CD14-positive monocyte (primary cell): ENCODE data around the gene TMEM119. TPM values are rescaled to one million over a fixed set of nuclear protein-coding genes. Genes with fewer than 3 reads are reported as not detected.

Experiments used
- DNase-seq, 3 donors: peaks; one replicate each; pipeline ENCODE4 v3.0.0-alpha.2; 2011 to 2022
- H2AFZ ChIP-seq: 2 replicates; pipeline ENCODE4 v1.6.0; 2012; ENCODE audit warnings: mild to moderate bottlenecking, low read depth, low read length, inconsistent platforms; ENCODE audit not compliant: insufficient read depth, poor library complexity, severe bottlenecking
- H3K27ac ChIP-seq, 2 donors: 1 replicate in 1 of 2; 2 replicates in 1 of 2; pipeline ENCODE4 v1.5.1; 2012 to 2013; ENCODE audit warnings: low read length in 2 of 2, control low read depth in 1 of 2, inconsistent platforms in 1 of 2, low read depth in 1 of 2, mild to moderate bottlenecking in 1 of 2
- H3K27me3 ChIP-seq, 2 donors: one replicate each; pipeline versions ENCODE4 v1.6.0 to v1.6.1; 2011 to 2013; ENCODE audit warnings: low read length in 2 of 2; ENCODE audit not compliant: control insufficient read depth in 2 of 2, insufficient read depth in 2 of 2
- H3K36me3 ChIP-seq, 2 donors: replicated peaks in 1 of 2; 1 replicate in 1 of 2; 2 replicates in 1 of 2; pipeline versions ENCODE4 v1.5.1 to v1.6.1; 2012 to 2013; ENCODE audit warnings: low read length in 2 of 2, control low read depth in 1 of 2, inconsistent platforms in 1 of 2, mild to moderate bottlenecking in 1 of 2; ENCODE audit not compliant: insufficient read depth in 2 of 2, control insufficient read depth in 1 of 2
- H3K4me1 ChIP-seq, 2 donors: 1 replicate in 1 of 2; 2 replicates in 1 of 2; pipeline versions ENCODE4 v1.5.1 to v1.6.1; 2012 to 2013; ENCODE audit warnings: low read length in 2 of 2, control low read depth in 1 of 2, inconsistent platforms in 1 of 2, mild to moderate bottlenecking in 1 of 2, moderate library complexity in 1 of 2; ENCODE audit not compliant: insufficient read depth in 2 of 2, control insufficient read depth in 1 of 2
- H3K4me2 ChIP-seq: replicated peaks from 2 replicates; pipeline ENCODE3; 2012; ENCODE audit warnings: low read length, moderate library complexity, mild to moderate bottlenecking; ENCODE audit not compliant: poor library complexity, severe bottlenecking; ENCODE audit errors: extremely low read depth
- H3K4me3 ChIP-seq, 3 experiments: fragments of 200-600 bp in 1 of 3; sonication (generic) in 1 of 3; replicated peaks in 1 of 3; 1 replicate in 2 of 3; 2 replicates in 1 of 3; pipeline ENCODE4 v1.5.1; 2011 to 2013; ENCODE audit warnings: low read length in 3 of 3, mild to moderate bottlenecking in 3 of 3, control low read depth in 2 of 3, low read depth in 2 of 3, inconsistent platforms in 1 of 3, moderate library complexity in 1 of 3
- H3K79me2 ChIP-seq: 2 replicates; pipeline ENCODE4 v1.6.0; 2012; ENCODE audit warnings: mild to moderate bottlenecking, control low read depth, inconsistent platforms, low read length, moderate library complexity; ENCODE audit not compliant: insufficient read depth
- H3K9ac ChIP-seq: 2 replicates; pipeline ENCODE4 v1.6.0; 2017; ENCODE audit warnings: low read length, mild to moderate bottlenecking; ENCODE audit not compliant: insufficient read depth, poor library complexity, severe bottlenecking
- H3K9me3 ChIP-seq, 2 donors: replicated peaks in 1 of 2; 1 replicate in 1 of 2; 2 replicates in 1 of 2; pipeline versions ENCODE4 v1.5.1 to v1.6.1; 2012 to 2013; ENCODE audit warnings: low read length in 2 of 2, control low read depth in 1 of 2; ENCODE audit not compliant: control insufficient read depth in 1 of 2, insufficient read depth in 1 of 2
- H4K20me1 ChIP-seq: 2 replicates; pipeline ENCODE4 v1.6.0; 2012; ENCODE audit warnings: mild to moderate bottlenecking, low read length, control low read depth, moderate library complexity; ENCODE audit not compliant: insufficient read depth
- H3K27ac Mint-ChIP-seq, 7 donors: one replicate each; pipeline ENCODE4 v1.8.0; 2020; ENCODE audit warnings: mild to moderate bottlenecking in 7 of 7, mixed read lengths in 7 of 7, moderate library complexity in 6 of 7, inconsistent platforms in 2 of 7
- H3K27me3 Mint-ChIP-seq, 3 donors: one replicate each; pipeline ENCODE4 v1.8.0; 2021 to 2022; ENCODE audit warnings: low read depth in 3 of 3, mild to moderate bottlenecking in 3 of 3, mixed read lengths in 3 of 3, moderate library complexity in 3 of 3, inconsistent platforms in 1 of 3
- H3K36me3 Mint-ChIP-seq, 2 donors: one replicate each; pipeline ENCODE4 v1.8.0; 2020; ENCODE audit warnings: mixed read lengths in 2 of 2, inconsistent platforms in 1 of 2, mild to moderate bottlenecking in 1 of 2
- H3K4me1 Mint-ChIP-seq: one replicate; pipeline ENCODE4 v1.8.0; 2020; ENCODE audit warnings: mild to moderate bottlenecking, mixed read lengths
- H3K4me3 Mint-ChIP-seq, 2 donors: one replicate each; pipeline ENCODE4 v1.8.0; 2020; ENCODE audit warnings: mild to moderate bottlenecking in 2 of 2, mixed read lengths in 2 of 2, moderate library complexity in 1 of 2
- H3K9me3 Mint-ChIP-seq, 7 donors: one replicate each; pipeline ENCODE4 v1.8.0; 2020 to 2022; ENCODE audit warnings: mixed read lengths in 7 of 7, mild to moderate bottlenecking in 6 of 7, moderate library complexity in 6 of 7, inconsistent platforms in 2 of 7
- CTCF ChIP-seq: fragments of 200-600 bp; IDR thresholded peaks from one replicate; pipeline ENCODE4 v1.8.0; 2022; ENCODE audit warnings: antibody characterized with exemption, mild to moderate bottlenecking
- WGBS: methylation state at CpG from one replicate; pipeline ENCODE4 v1.1.5; 2013; ENCODE audit warnings: missing lambda C conversion rate; ENCODE audit not compliant: insufficient coverage; 5-methylcytosine and 5-hydroxymethylcytosine counted together
- intact Hi-C, 2 donors: fragments of 100-400 bp; cut with micrococcal nuclease; formaldehyde crosslinking; loops; one replicate each; pipeline versions ENCODE4 v1.15.0 to v1.15.1; 2023
- polyA plus RNA-seq, 3 donors: library from polyadenylated mRNA; depleted of rRNA in 1 of 3; unstranded in 2 of 3; stranded (reverse) in 1 of 3; fragments of 300-500 nt in 2 of 3; fragments of >200 nt in 1 of 3; fragmentation: Illumina TruSeq in 2 of 3; gene quantifications; 1 replicate in 2 of 3; 2 replicates in 1 of 3; pipeline ENCODE4 v1.2.3, GENCODE V29; 2012 to 2021

TMEM119 gene
- polyA plus RNA-seq, 3 donors = 0.18 to 0.85 (median 0.56) TPM

- H3K9me3 ChIP-seq = no peaks in the 10 kb centered on the region
- H3K4me3 ChIP-seq = peak overlapping the region in 1 of 3 experiments; percentile 58
- WGBS = 94% methylated on average over 10 of the region's 11 CpGs
- peak overlapping the region; percentile 58 for H3K4me2 ChIP-seq
- H3K9ac ChIP-seq = no peak overlapping the region
- peaks cover 55 to 58% of the 10 kb centered on the region in 2 donors for H3K4me1 ChIP-seq
- H3K9me3 Mint-ChIP-seq = no peaks in the 10 kb centered on the region
- H3K36me3 Mint-ChIP-seq = peaks cover 7% of the 10 kb centered on the region in 2 donors
- H3K27me3 ChIP-seq = no peaks in the 10 kb centered on the region
- no peak for TF ChIP-seq CTCF
- H3K4me3 Mint-ChIP-seq = no peak overlapping the region
- no peak for DNase-seq
- H3K36me3 ChIP-seq = peaks cover 0 to 6% of the 10 kb centered on the region in 2 donors
- H4K20me1 ChIP-seq = peaks cover 4% of the 10 kb centered on the region
- peaks cover 0 to 2% (median 0%) of the 10 kb centered on the region in 3 donors for H3K27me3 Mint-ChIP-seq
- peak overlapping the region in 1 of 2 donors; percentile 34 for H3K27ac ChIP-seq
- intact Hi-C loops = no loop called here
- H3K4me1 Mint-ChIP-seq = peaks cover 68% of the 10 kb centered on the region
- peaks cover 5% of the 10 kb centered on the region for H3K79me2 ChIP-seq
- H3K27ac Mint-ChIP-seq = peak overlapping the region in 1 of 7 donors; percentile 73
- no peak overlapping the region for H2AFZ ChIP-seq
Observed at GRCh38 chr12:108638997-108639822, 41.3 kb upstream of the TMEM119 start.

- TF ChIP-seq CTCF = no peak
- peak overlapping the region; percentile 50 for H2AFZ ChIP-seq
- peak in 1 of 3 donors; percentile 35 for DNase-seq
- WGBS = 30% methylated on average over 18 of the region's 18 CpGs
- no peaks in the 10 kb centered on the region for H3K9me3 ChIP-seq
- intact Hi-C loops = no loop called here
- H4K20me1 ChIP-seq = no peaks in the 10 kb centered on the region
- peaks cover 14% of the 10 kb centered on the region for H3K79me2 ChIP-seq
- Mint-ChIP-seq H3K27me3 (peaks cover 0 to 2% (median 0%) of the 10 kb centered on the region in 3 donors), H3K4me1 (peaks cover 70% of the 10 kb centered on the region), H3K36me3 (no peaks in the 10 kb centered on the region), H3K27ac (peak overlapping the region in 6 of 7 donors; percentile 15 to 82 (median 72)), H3K9me3 (peaks cover 0 to 2% (median 0%) of the 10 kb centered on the region in 7 donors), H3K4me3 (peak overlapping the region; percentile 61 to 71)
- peaks cover 63 to 67% of the 10 kb centered on the region in 2 donors for H3K4me1 ChIP-seq
- peak overlapping the region in 1 of 2 donors; percentile 34 for H3K27ac ChIP-seq
- H3K4me2 ChIP-seq = peak overlapping the region; percentile 58
- H3K4me3 ChIP-seq = peak overlapping the region in 1 of 3 experiments; percentile 58
- H3K36me3 ChIP-seq = no peaks in the 10 kb centered on the region
- H3K9ac ChIP-seq = no peak overlapping the region
- H3K27me3 ChIP-seq = no peaks in the 10 kb centered on the region
Observed at GRCh38 chr12:108638141-108638827, 40.4 kb upstream of the TMEM119 start.
